SK-N-SH treated with all-trans-retinoic acid at 6 μM for 48 hours (cell line): ENCODE results near the gene GPR62.
A peak's percentile ranks its signal among the peaks of the same experiment; 100 is the strongest.
"Not testable (repeated sequence)": the region's sequence is repeated elsewhere in the genome, so short reads cannot be mapped to it uniquely, and the experiment has no call there.

ENCODE experiments used
- ATAC-seq: fragments of 200-7000 bp; cut with Tn5 transposase; 3 replicates; pipeline ENCODE4 v1.9.1; 2020; ENCODE audit warnings: mild to moderate bottlenecking, moderate library complexity
- ARNTL ChIP-seq: fragments of 450-650 bp; formaldehyde crosslinking; IDR thresholded peaks from 2 replicates; pipeline ENCODE4 v1.5.0; 2020; ENCODE audit warnings: low read depth, mild to moderate bottlenecking, moderate library complexity, borderline replicate concordance
- CREB5 ChIP-seq: fragments of 250-450 bp; sonication (Bioruptor Pico); IDR thresholded peaks from 2 replicates; pipeline ENCODE4 v1.5.1; 2020; ENCODE audit warnings: low read depth, mild to moderate bottlenecking, moderate library complexity
- CSDC2 ChIP-seq: fragments of 250-450 bp; sonication (Bioruptor Pico); IDR thresholded peaks from 2 replicates; pipeline ENCODE4 v1.5.0; 2020; ENCODE audit warnings: mild to moderate bottlenecking, moderate library complexity
- CSRNP3 ChIP-seq: fragments of 250-450 bp; sonication (Bioruptor Pico); IDR thresholded peaks from 2 replicates; pipeline ENCODE4 v1.5.1; 2021; ENCODE audit warnings: mild to moderate bottlenecking, moderate library complexity
- ESRRG ChIP-seq: fragments of 250-450 bp; sonication (Bioruptor Pico); IDR thresholded peaks from 2 replicates; pipeline ENCODE4 v1.6.1; 2021; ENCODE audit warnings: mild to moderate bottlenecking
- GLIS3 ChIP-seq: fragments of 250-450 bp; sonication (Bioruptor Pico); IDR thresholded peaks from 2 replicates; pipeline ENCODE4 v1.5.0; 2020; ENCODE audit warnings: mild to moderate bottlenecking, moderate library complexity
- ISL1 ChIP-seq: fragments of 250-450 bp; sonication (Bioruptor Pico); IDR thresholded peaks from 2 replicates; pipeline ENCODE4 v2.1.2; 2022; ENCODE audit warnings: mild to moderate bottlenecking, moderate library complexity
- OSR1 ChIP-seq: fragments of 250-450 bp; sonication (Bioruptor Pico); IDR thresholded peaks from 2 replicates; pipeline ENCODE4 v1.8.0; 2022; ENCODE audit warnings: moderate library complexity, mild to moderate bottlenecking, inconsistent platforms
- POU6F1 ChIP-seq: fragments of 250-450 bp; sonication (Bioruptor Pico); IDR thresholded peaks from 2 replicates; pipeline ENCODE4 v1.8.0; 2021; ENCODE audit warnings: low read depth, mild to moderate bottlenecking, moderate library complexity, borderline replicate concordance
- RARB ChIP-seq: fragments of 250-450 bp; sonication (Bioruptor Pico); IDR thresholded peaks from 2 replicates; pipeline ENCODE4 v1.8.0; 2021; ENCODE audit warnings: mild to moderate bottlenecking, moderate library complexity
- SNAI2 ChIP-seq: fragments of 250-450 bp; sonication (Bioruptor Pico); IDR thresholded peaks from 2 replicates; pipeline ENCODE4 v1.5.0; 2020; ENCODE audit warnings: mild to moderate bottlenecking, moderate library complexity
- TCF4 ChIP-seq: fragments of 250-450 bp; sonication (Bioruptor Pico); IDR thresholded peaks from 2 replicates; pipeline ENCODE4 v1.8.0; 2021; ENCODE audit warnings: mild to moderate bottlenecking, moderate library complexity, borderline replicate concordance
- TOX ChIP-seq: fragments of 250-450 bp; sonication (Bioruptor Pico); IDR thresholded peaks from 2 replicates; pipeline ENCODE4 v1.8.0; 2021; ENCODE audit warnings: mild to moderate bottlenecking, moderate library complexity, borderline replicate concordance
- TSHZ2 ChIP-seq: fragments of 250-450 bp; sonication (Bioruptor Pico); IDR thresholded peaks from 2 replicates; pipeline ENCODE4 v1.5.0; 2020; ENCODE audit warnings: mild to moderate bottlenecking, moderate library complexity
- ZC3H10 ChIP-seq: fragments of 250-450 bp; sonication (Bioruptor Pico); IDR thresholded peaks from 2 replicates; pipeline ENCODE4 v1.5.1; 2021; ENCODE audit warnings: mild to moderate bottlenecking, moderate library complexity
- ZNF565 ChIP-seq: fragments of 450-650 bp; formaldehyde crosslinking; conservative IDR thresholded peaks from 2 replicates; pipeline ENCODE4 v1.5.0; 2020; ENCODE audit warnings: low read depth, mild to moderate bottlenecking, moderate library complexity
- ZNF70 ChIP-seq: fragments of 450-650 bp; formaldehyde crosslinking; IDR thresholded peaks from 2 replicates; pipeline ENCODE4 v1.5.0; 2020; ENCODE audit warnings: mild to moderate bottlenecking, moderate library complexity
- ZNF8 ChIP-seq: fragments of 450-650 bp; formaldehyde crosslinking; IDR thresholded peaks from 2 replicates; pipeline ENCODE4 v1.5.0; 2020; ENCODE audit warnings: mild to moderate bottlenecking, moderate library complexity
- TF ChIP-seq, protein P1 (sequence below): fragments of 250-450 bp; sonication (Bioruptor Pico); IDR thresholded peaks from 2 replicates; pipeline ENCODE4 v1.8.0; 2020; ENCODE audit warnings: mild to moderate bottlenecking, moderate library complexity, borderline replicate concordance

GPR62 gene

GRCh38 chr3:51992017-51992682 lies 37.0 kb downstream of the GPR62 start:
- TF ChIP-seq, protein P1, sequence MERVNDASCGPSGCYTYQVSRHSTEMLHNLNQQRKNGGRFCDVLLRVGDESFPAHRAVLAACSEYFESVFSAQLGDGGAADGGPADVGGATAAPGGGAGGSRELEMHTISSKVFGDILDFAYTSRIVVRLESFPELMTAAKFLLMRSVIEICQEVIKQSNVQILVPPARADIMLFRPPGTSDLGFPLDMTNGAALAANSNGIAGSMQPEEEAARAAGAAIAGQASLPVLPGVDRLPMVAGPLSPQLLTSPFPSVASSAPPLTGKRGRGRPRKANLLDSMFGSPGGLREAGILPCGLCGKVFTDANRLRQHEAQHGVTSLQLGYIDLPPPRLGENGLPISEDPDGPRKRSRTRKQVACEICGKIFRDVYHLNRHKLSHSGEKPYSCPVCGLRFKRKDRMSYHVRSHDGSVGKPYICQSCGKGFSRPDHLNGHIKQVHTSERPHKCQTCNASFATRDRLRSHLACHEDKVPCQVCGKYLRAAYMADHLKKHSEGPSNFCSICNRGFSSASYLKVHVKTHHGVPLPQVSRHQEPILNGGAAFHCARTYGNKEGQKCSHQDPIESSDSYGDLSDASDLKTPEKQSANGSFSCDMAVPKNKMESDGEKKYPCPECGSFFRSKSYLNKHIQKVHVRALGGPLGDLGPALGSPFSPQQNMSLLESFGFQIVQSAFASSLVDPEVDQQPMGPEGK = peak; percentile 12; the same call in 1 of the 2 replicates
- TF ChIP-seq TOX (no peak), TCF4 (no peak), ESRRG (CRISPR knock-in tag) (no peak), CREB5 (0 out of 2 replicates have a peak, but pooled peaks have one; percentile 37), CSRNP3 (CRISPR knock-in tag) (peak; percentile 20; the same call in 1 of the 2 replicates), ZNF565 (CRISPR knock-in tag) (no peak), OSR1 (CRISPR knock-in tag) (no peak), TSHZ2 (no peak), SNAI2 (CRISPR knock-in tag) (no peak), ISL1 (CRISPR knock-in tag) (no peak), CSDC2 (CRISPR knock-in tag) (no peak), POU6F1 (CRISPR knock-in tag) (no peak)
- ATAC-seq = no peak

DNA sequence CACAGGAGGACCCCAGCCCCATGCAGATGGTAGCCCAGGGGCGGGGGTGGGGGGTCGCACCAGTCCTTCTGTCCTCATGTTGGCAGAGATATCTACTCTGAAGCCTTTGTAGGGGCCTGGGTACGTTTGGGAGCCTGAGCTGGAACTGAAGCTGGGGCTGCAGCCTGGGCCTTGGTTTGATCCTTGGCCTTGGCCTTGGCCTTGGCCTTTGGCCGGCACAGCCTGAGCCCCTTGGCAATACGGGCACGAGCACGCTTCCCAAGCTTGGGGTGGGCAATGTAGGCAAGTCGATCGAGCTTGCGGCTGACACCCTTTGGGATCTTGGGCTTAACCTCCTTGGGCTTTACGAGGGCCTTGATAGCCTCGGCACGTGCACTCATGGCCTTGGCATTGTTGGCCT lies 38.5 kb downstream of the GPR62 start:
- not testable (repeated sequence) for ATAC-seq

- no peak for ATAC-seq
- TF ChIP-seq ESRRG (CRISPR knock-in tag) = no peak
- no peak for TF ChIP-seq GLIS3 (CRISPR knock-in tag)
- no peak for TF ChIP-seq ZNF8 (CRISPR knock-in tag)
- no peak for TF ChIP-seq TOX
- no peak for TF ChIP-seq RARB (CRISPR knock-in tag)
- no peak for TF ChIP-seq ZNF70 (CRISPR knock-in tag)
- TF ChIP-seq ARNTL (CRISPR knock-in tag) = no peak
- TF ChIP-seq, protein P1 = no peak
- no peak for TF ChIP-seq ZC3H10
- TF ChIP-seq CSDC2 (CRISPR knock-in tag) = no peak
- TF ChIP-seq OSR1 (CRISPR knock-in tag) = no peak
Measured at GRCh38 chr3:51994530-51994929, 39.3 kb downstream of the GPR62 start.
